Panc1 (cell line): ENCODE results near the gene SFSWAP. TPM values are rescaled to one million over a fixed set of nuclear protein-coding genes. Genes with fewer than 3 reads are reported as not detected.

ENCODE experiments used
- ATAC-seq: fragments of 200-7000 bp; cut with Tn5 transposase; 2 replicates; pipeline ENCODE4 v1.9.1; 2020; ENCODE audit warnings: mild to moderate bottlenecking, moderate library complexity
- BruUV-seq: library from RNA; stranded (reverse); fragments of 400-500 nt; replicated peaks from 2 replicates; lab custom pipeline; 2021; lab: Mats Ljungman, UMichigan
- CTCF ChIA-PET: fragments of 300-600 bp; sonication (Branson Sonifier 250); formaldehyde crosslinking; loops from one replicate; lab custom pipeline; 2022; ENCODE audit warnings: antibody characterized with exemption; lab: Charles Lee
- POLR2A ChIA-PET: fragments of 300-600 bp; sonication (Branson Sonifier 250); formaldehyde crosslinking; loops from one replicate; lab custom pipeline; 2022; ENCODE audit warnings: antibody characterized with exemption; lab: Charles Lee
- DNase-seq: peaks from one replicate; pipeline ENCODE4 v3.0.0-alpha.2; 2010; ENCODE audit warnings: low read depth, low spot score
- H3K27ac ChIP-seq: 2 replicates; pipeline ENCODE4 v1.5.1; 2011; ENCODE audit warnings: mild to moderate bottlenecking, low read length, inconsistent platforms
- H3K27me3 ChIP-seq: fragments of 200-500 bp; sonication (Bioruptor generic); 2 replicates; pipeline ENCODE4 v1.6.0; 2014; ENCODE audit warnings: low read length, inconsistent platforms; ENCODE audit not compliant: control insufficient read depth, insufficient read depth
- H3K36me3 ChIP-seq: fragments of 200-500 bp; sonication (Bioruptor generic); 2 replicates; pipeline ENCODE4 v1.5.1; 2014; ENCODE audit warnings: inconsistent platforms, mild to moderate bottlenecking, low read length, moderate library complexity; ENCODE audit not compliant: control insufficient read depth, insufficient read depth
- H3K4me1 ChIP-seq: 2 replicates; pipeline ENCODE4 v1.5.1; 2011; ENCODE audit warnings: inconsistent platforms, mild to moderate bottlenecking, low read length, moderate library complexity; ENCODE audit not compliant: control insufficient read depth, insufficient read depth
- H3K4me3 ChIP-seq, 2 experiments: 2 replicates each; pipeline ENCODE4 v1.5.1; 2011 to 2012; ENCODE audit warnings: low read depth in 2 of 2, low read length in 2 of 2, mild to moderate bottlenecking in 2 of 2, inconsistent platforms in 1 of 2, moderate library complexity in 1 of 2
- H3K9me3 ChIP-seq: fragments of 200-500 bp; sonication (Bioruptor generic); 2 replicates; pipeline ENCODE4 v1.5.1; 2014; ENCODE audit warnings: low read depth, mild to moderate bottlenecking, inconsistent platforms, low read length, moderate library complexity; ENCODE audit not compliant: control insufficient read depth, insufficient read depth
- POLR2AphosphoS5 ChIP-seq: IDR thresholded peaks from 2 replicates; pipeline ENCODE4 v1.6.1; 2012; ENCODE audit warnings: mild to moderate bottlenecking, low read depth, low read length, moderate library complexity
- SIN3A ChIP-seq: IDR thresholded peaks from 2 replicates; pipeline ENCODE4 v1.6.1; 2012; ENCODE audit warnings: low read depth, mild to moderate bottlenecking, low read length, moderate library complexity, borderline replicate concordance; ENCODE audit not compliant: insufficient read depth
- TCF7L2 ChIP-seq: IDR thresholded peaks from 2 replicates; pipeline ENCODE4 v1.6.1; 2011; ENCODE audit warnings: mild to moderate bottlenecking, low read depth, low read length, inconsistent platforms
- in situ Hi-C: cut with HindIII; loops from 2 replicates; pipeline ENCODE4 v1.10.0; 2016; ENCODE audit warnings: low sequenced_read_pairs, low pct_unique_long_range_greater_than_20kb
- intact Hi-C: fragments of 100-400 bp; cut with micrococcal nuclease; formaldehyde crosslinking; loops from one replicate; pipeline ENCODE4 v1.10.0; 2022; ENCODE audit not compliant: unreplicated experiment
- total RNA-seq: library from RNA; stranded (reverse); gene quantifications from one replicate; pipeline ENCODE4 v1.2.1, GENCODE V29; 2021; ENCODE audit not compliant: unreplicated experiment
- TF ChIP-seq, protein P1 (sequence below), 2 experiments: IDR thresholded peaks; 2 replicates each; pipeline ENCODE4 v1.6.1; 2011 to 2012; ENCODE audit warnings: low read depth in 2 of 2, control low read depth in 1 of 2, low read length in 1 of 2, mild to moderate bottlenecking in 1 of 2, moderate library complexity in 1 of 2; ENCODE audit not compliant: insufficient read depth in 1 of 2
- TF ChIP-seq, protein P2 (sequence below): fragments of 450-650 bp; IDR thresholded peaks from 2 replicates; pipeline ENCODE4 v1.5.1; 2017; ENCODE audit warnings: mild to moderate bottlenecking

The SFSWAP gene
- total RNA-seq, 1 experiment from 2014 or later: 41.6 TPM

DNA sequence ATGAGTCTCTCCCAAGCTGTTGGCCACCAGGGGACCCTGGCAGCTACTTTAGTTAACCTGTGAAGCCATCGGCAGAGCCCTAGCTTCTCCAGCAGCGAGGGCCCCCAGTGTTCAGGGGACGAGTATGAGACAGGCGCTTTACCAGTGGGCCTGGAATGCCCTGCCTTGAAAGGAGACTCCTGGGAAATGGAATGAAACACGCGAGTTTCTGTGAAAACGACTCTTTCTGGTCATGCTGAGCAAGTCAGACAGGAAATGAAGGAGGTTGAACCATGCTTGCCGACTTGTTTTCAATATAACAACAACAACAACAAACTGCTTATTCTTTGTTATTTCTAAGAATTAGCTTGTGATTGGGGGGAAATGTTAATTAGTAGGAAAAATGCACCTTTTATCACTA, 42.9 kb downstream of the SFSWAP start:
- BruUV-seq: no TSS peak
- in situ Hi-C loops: no loop called here
- intact Hi-C loops: no loop called here
- ATAC-seq: no peak
- Histone ChIP-seq H3K9me3 (no peaks in the 10 kb centered on the region), H3K27ac (no peak overlapping the region), H3K27me3 (no peaks in the 10 kb centered on the region), H3K36me3 (peaks cover 11% of the 10 kb centered on the region; the same call in 1 of the 2 replicates), H3K4me3 (no peak overlapping the region), H3K4me1 (no peaks in the 10 kb centered on the region; the same call in 1 of the 2 replicates)
- no peak for TF ChIP-seq POLR2AphosphoS5
- TF ChIP-seq, protein P1, sequence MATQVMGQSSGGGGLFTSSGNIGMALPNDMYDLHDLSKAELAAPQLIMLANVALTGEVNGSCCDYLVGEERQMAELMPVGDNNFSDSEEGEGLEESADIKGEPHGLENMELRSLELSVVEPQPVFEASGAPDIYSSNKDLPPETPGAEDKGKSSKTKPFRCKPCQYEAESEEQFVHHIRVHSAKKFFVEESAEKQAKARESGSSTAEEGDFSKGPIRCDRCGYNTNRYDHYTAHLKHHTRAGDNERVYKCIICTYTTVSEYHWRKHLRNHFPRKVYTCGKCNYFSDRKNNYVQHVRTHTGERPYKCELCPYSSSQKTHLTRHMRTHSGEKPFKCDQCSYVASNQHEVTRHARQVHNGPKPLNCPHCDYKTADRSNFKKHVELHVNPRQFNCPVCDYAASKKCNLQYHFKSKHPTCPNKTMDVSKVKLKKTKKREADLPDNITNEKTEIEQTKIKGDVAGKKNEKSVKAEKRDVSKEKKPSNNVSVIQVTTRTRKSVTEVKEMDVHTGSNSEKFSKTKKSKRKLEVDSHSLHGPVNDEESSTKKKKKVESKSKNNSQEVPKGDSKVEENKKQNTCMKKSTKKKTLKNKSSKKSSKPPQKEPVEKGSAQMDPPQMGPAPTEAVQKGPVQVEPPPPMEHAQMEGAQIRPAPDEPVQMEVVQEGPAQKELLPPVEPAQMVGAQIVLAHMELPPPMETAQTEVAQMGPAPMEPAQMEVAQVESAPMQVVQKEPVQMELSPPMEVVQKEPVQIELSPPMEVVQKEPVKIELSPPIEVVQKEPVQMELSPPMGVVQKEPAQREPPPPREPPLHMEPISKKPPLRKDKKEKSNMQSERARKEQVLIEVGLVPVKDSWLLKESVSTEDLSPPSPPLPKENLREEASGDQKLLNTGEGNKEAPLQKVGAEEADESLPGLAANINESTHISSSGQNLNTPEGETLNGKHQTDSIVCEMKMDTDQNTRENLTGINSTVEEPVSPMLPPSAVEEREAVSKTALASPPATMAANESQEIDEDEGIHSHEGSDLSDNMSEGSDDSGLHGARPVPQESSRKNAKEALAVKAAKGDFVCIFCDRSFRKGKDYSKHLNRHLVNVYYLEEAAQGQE (IDR thresholded peaks at IDR 0.05; ENCODE audit: insufficient read depth in 1 of 2, low read depth in 2 of 2, low read length in 1 of 2): no peak
- TF ChIP-seq, protein P2, sequence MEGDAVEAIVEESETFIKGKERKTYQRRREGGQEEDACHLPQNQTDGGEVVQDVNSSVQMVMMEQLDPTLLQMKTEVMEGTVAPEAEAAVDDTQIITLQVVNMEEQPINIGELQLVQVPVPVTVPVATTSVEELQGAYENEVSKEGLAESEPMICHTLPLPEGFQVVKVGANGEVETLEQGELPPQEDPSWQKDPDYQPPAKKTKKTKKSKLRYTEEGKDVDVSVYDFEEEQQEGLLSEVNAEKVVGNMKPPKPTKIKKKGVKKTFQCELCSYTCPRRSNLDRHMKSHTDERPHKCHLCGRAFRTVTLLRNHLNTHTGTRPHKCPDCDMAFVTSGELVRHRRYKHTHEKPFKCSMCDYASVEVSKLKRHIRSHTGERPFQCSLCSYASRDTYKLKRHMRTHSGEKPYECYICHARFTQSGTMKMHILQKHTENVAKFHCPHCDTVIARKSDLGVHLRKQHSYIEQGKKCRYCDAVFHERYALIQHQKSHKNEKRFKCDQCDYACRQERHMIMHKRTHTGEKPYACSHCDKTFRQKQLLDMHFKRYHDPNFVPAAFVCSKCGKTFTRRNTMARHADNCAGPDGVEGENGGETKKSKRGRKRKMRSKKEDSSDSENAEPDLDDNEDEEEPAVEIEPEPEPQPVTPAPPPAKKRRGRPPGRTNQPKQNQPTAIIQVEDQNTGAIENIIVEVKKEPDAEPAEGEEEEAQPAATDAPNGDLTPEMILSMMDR: no peak
- TF ChIP-seq SIN3A: no peak
- no peak for TF ChIP-seq TCF7L2
- ChIA-PET CTCF (no interaction called here), POLR2A (no interaction called here)
- DNase-seq: no peak

DNA sequence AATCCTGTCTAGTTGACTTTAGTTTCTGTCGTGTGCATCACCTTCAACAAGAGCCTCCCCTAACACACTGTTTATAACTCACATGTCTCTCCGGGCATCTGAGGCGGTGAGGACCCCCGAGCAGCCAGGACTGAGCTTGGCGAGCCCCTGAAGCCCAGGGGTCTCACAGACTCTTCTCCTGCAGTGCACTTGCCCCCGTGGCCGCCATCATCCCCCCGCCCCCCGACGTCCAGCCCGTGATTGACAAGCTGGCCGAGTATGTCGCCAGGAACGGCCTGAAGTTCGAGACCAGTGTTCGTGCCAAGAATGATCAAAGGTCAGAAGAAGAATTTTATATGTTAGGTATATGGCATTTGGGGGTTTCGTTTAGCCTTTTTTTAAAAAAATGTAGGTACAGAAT, 43.3 kb downstream of the SFSWAP start:
- intact Hi-C loops: no loop called here
- Histone ChIP-seq H3K27me3 (no peaks in the 10 kb centered on the region), H3K9me3 (no peaks in the 10 kb centered on the region), H3K36me3 (peaks cover 11% of the 10 kb centered on the region; the same call in 1 of the 2 replicates), H3K4me3 (no peak overlapping the region), H3K4me1 (no peaks in the 10 kb centered on the region; the same call in 1 of the 2 replicates), H3K27ac (no peak overlapping the region)
- no peak for TF ChIP-seq POLR2AphosphoS5
- TF ChIP-seq TCF7L2: no peak
- TF ChIP-seq, protein P2: no peak
- TF ChIP-seq, protein P1 (IDR thresholded peaks at IDR 0.05; ENCODE audit: insufficient read depth in 1 of 2, low read depth in 2 of 2, low read length in 1 of 2): no peak
- no peak for TF ChIP-seq SIN3A
- ATAC-seq (no peak), DNase-seq (no peak)
- no TSS peak for BruUV-seq
- POLR2A ChIA-PET: no interaction called here
- CTCF ChIA-PET: interaction anchor here (0.6 to 0.7 kb wide), 2 partner anchors 21 to 202 kb away, joined by 4 to 5 read pairs; no protein-coding TSS in a partner anchor
- in situ Hi-C loops: no loop called here
